Globus pallidus (tissue), 1 donor: Measurements from ENCODE around the gene KLHL9.
"Not testable (repeated sequence)": the region's sequence is repeated elsewhere in the genome, so short reads cannot be mapped to it uniquely, and the experiment has no call there.

ENCODE experiments used
- DNase-seq: peaks from one replicate; pipeline ENCODE4 v3.0.0-alpha.2; 2015; ENCODE audit warnings: low spot score

Gene KLHL9, protein sequence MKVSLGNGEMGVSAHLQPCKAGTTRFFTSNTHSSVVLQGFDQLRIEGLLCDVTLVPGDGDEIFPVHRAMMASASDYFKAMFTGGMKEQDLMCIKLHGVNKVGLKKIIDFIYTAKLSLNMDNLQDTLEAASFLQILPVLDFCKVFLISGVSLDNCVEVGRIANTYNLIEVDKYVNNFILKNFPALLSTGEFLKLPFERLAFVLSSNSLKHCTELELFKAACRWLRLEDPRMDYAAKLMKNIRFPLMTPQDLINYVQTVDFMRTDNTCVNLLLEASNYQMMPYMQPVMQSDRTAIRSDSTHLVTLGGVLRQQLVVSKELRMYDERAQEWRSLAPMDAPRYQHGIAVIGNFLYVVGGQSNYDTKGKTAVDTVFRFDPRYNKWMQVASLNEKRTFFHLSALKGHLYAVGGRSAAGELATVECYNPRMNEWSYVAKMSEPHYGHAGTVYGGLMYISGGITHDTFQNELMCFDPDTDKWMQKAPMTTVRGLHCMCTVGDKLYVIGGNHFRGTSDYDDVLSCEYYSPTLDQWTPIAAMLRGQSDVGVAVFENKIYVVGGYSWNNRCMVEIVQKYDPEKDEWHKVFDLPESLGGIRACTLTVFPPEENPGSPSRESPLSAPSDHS

DNA sequence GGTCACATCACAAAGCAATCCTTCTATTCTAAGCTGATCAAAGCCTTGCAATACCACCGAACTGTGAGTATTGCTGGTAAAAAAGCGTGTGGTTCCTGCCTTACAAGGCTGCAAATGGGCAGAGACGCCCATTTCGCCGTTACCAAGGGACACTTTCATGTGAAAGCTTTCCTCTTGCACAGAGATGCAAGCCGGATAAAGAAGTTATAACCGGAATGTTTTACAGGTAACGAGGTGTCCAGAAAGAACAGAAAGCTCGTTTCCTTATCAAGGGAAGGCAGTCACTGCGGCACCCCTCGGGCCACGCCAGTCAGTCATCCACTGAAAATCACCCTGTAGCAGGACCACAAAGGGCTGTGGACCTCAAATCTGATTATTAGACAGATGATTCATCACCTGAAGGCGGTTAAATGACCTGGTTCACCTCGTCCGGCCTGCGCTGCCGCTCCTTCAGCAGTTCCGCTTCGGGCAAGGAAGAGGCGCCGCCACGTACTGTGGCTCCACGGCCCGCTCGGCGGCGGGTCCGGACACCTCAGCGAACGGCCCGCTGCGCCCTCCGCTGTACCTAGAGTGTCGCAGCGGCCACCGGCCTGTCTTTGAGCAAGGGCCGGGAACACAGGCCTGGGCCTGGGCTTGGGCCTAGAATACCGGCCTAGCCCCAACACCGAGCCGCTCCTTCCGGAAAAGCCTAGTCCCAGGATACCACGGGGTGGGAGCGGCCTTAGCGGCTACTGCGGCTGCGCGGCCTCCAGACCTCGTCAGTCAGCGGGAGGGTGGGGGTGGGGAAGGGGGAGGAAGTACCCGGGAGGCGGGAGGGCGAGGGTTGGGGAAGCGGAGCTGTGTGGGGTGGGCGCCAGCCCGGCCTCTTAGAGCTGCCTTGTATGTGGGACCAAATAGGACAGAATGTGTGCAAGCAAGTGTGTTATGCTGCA, at the start of gene KLHL9:
Gene KLHL9, minus strand, starts transcription at position 704 of the 932 bp plus-strand sequence. Its CDS starts 545 bp downstream, at position 159.
- peak; percentile 95 for DNase-seq

DNA sequence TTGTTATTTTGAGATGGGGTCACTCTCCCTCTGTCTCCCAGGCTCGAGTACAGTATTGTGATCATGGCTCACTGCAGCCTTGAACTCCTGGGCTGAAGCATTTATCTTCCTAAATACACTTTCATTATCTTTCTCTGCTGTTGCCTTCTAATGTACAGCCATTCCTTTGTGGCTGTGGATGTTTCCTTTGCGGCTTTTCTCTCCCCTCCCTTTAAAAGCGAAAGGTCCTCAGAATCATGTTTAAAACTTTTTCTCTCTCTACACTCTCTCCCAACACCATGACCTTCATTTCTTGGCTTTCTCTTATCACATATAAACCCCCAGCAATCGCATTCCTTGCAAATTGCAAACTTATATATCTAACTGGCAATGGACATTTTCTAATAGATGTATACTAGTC, 48.4 kb upstream of the KLHL9 start:
- no peak for DNase-seq

DNA sequence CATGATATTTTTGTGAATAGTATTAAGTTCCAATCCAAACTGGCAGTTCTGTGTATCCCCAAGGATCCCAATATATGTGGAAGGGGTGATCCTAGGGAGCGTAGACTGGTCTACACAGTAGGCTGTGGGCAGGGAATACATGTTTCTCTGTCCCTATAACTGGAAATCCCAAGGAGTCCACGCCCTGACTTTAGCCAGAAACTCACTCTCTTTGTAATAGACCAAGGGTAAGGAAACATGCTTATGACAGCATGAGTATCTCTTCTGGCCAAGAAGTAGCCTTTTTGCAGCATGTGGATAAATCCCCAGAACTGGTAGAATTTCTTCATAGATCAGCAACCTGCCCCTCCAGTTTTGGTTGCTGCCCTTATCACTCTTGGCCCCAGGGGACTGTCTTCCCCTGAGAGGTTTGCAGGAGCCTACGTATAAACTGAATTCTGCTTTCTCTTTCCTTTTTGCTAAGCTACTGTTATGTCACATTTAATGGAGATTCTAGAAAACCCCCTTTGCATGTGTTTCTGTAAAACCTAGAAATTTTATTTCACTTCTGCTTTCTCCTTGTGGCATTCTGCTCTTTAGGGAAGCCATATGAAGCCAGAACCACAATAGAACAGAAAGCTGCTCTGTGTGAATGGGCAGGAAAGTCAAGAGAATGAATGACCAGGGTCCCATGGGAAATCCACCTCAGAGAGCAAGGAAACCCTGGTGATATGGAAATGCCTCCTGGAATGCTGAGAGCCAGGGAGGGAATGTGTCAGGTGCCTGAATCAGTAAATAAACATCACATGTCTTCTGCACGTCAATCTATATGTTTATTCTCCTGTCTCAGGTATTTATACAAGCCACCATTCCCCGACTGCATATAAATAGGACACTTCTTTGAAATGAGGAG, 46.5 kb upstream of the KLHL9 start:
- DNase-seq, result no peak

DNA sequence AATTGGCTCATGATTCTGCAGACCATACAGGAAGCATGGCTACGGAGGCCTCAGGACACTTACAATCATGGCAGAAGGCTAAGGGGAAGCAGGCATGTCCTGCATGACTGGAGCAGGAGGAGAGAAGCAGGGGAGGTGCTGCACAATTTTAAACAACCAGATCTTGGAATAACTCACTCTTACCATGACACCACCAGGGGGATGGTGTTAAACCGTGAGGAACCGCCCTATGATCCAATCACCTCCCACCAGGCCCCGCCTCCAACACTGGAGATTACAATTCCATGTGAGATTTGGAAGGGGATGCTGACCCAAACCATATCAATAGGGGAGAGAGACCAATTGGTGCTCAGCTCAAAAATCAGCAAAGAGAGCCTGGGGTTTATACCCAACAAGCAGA, 36.3 kb upstream of the KLHL9 start:
- not testable (repeated sequence) for DNase-seq

DNA sequence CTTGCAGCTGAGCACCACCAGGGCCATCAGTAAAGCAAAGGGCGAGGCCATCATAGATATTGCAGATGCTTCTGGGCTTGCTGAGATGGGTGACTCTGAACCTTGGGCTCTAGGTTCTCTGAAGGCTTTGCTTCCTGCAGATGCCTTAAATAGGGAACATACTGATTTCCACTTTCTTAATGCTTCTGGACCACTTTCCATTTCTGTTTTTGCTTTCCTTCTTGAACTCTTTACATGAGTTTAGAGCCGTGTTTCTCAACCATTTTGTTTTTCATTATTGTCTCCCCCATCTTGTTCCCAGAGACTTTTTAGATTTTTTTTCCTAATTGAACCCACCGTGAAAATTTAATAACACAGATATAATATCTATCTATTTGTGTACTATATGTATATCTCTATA, 32.8 kb upstream of the KLHL9 start, which contains the start of gene IFNA13:
Gene IFNA13, minus strand, starts transcription at position 101 of the 400 bp plus-strand sequence. Its CDS starts 47 bp downstream, at position 54.
- DNase-seq, result no peak

DNA sequence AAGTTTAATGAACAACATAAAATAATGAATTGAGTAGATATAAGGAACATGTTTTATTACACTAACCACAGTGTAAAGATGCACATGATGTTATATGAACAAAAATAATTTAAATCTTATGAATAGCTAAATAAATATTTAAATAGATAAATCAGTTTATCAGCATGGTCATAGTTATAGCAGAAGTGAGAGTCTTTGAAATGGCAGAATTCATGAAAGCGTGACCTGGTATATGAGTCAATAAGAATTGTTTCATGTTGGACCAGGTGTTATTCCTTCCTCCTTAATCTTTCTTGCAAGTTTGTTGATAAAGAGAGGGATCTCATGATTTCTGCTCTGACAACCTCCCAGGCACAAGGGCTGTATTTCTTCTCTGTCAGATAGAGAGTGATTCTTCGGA, 32.0 kb upstream of the KLHL9 start:
- not testable (repeated sequence) for DNase-seq

DNA sequence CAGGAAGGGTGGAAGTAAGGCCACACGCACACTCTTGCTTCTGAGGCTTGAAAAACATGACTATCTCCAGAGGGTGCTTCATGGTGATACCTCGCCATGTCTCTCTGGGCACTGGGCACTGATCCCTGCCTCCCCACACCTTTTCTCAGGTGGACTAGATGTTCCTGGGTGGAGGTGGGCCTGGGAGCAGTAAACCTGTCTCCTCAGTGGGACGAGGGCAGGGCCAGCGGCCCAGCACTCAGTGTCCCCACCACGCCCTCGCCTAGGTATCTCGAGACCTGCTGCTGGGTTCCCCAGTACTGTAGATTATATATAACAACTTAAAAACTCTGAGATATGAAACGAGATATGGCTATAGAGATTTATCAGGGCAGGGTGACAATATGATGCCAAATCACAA, 27.1 kb upstream of the KLHL9 start:
- no peak for DNase-seq

DNA sequence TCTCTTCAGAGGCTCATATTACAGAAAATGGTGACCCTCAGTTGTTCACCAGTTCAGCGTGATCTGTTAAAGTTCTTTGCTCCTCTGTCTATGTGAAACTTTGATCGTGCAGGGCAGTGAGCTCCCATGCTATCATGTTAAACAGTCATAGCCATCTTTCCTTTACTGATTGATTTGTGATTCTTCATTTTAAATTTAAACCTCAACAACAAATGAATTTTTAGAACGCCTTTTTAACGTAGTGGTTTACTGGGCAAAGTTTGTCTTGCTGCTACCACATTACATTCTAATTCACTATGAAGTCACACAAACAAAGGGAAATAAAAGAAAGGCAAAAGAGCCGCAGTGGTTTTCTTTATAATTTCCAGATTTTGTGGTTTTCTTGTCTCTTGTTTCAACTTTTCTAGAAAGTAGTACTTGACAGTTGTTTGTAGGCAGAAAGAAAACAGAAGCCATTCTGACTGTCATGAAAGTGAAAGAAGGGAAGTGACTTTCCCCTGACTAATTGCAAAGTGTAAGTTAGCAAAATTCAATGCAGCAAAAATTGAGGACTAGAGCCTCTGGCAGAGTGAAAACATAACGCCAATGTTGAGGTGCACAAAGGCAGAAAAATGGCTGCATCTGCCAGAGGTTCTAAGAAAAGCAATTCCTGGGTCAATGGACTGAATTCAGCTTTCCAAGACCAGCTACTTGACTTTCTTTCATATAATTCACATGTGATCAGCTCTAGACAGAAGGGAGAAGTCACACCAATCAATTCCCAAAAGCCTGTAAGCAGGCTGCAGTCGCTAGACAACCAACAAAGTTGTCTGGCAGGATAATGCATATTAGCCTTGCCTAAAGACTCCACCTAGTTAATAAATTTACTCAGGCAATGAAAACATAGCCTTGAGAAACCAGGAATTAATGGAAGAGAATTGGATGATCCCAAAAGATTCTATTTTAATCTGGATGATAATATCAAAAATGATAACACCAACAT, 22.6 kb upstream of the KLHL9 start:
- DNase-seq, result no peak

DNA sequence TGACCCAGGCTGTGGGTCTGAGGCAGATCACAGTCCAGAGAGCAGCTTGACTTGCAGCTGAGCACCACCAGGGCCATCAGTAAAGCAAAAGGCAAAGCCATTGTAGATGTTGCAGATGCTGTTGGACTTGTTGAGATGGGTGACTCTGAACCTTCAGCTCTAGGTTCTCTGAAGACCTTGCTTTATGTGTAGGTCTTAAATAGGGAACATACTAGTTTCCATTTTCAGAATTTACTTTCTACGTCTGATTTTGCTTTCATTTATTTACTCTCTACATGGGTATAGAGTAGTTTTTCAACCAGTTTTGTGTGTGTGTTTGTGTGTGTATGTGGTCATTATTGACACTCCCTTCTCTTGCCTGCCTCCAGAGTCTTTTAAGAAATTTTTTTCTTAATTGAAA, 15.6 kb upstream of the KLHL9 start, which contains the start of gene IFNA6:
Gene IFNA6, minus strand, starts transcription at position 101 of the 400 bp plus-strand sequence. Its CDS starts 0 bp downstream, at position 101.
- no peak for DNase-seq

DNA sequence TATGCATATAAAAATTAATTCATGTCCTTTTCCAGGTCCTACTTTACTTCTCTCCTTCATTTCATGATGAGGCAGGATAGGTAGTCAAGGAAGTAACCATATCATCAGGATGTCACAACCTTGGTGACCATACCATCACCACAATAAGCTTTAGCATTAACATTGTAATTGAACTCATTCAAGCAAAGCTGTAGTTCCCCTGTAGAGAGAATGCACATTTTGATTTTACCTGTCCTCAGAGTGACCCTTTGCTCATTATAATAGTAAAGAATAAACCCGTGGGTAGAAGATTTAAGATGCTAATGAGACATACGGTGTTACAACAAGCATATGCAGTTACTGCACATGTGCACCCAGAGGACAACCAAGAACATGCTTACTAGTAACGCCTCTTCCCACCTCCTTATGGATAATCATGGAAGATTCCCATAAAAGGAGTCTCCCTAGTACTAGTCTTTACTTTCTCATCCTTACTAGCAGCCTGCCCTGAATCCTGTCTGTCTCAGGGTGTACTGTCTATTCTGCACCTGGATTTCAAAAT, 13.3 kb upstream of the KLHL9 start:
- no peak for DNase-seq

DNA sequence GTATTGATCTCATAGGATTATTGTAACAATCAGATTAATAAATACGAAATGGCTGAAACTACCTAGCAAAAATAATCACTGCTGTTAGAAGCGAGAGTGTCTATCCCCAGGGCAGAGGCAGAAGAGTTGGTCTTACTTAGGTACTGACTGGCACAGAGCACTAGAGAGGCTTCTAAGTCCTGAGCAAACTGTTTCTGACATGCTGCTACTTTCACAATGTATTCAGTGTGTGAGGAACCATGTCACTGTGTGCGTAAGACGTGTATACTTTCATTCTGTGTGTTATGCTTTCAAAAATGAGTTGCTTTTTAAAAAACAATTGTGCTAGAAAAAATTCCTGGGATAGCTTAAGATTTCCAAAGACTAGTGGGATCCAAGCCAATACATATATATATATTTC, 5.5 kb upstream of the KLHL9 start:
- DNase-seq, result no peak

DNA sequence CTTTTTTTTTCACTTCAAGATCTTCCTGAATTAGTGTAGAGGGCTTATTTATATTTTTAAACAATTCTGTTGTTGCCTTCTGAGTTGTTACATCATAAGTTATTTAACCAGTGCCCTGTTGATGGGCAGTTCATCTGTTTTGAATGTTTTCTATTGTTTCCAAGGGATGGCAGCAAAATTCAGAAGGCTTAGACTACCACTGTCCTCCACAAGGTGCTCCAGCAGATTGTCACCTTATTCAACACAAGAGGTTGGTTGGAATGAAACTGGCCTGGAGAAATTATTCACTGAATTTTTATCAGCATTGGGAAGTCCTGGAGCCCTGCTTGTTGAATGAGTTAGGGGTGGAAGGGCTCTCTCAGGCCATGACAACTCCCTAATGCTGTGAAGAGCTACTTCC, 1.3 kb upstream of the KLHL9 start:
- peak; percentile 29 for DNase-seq

DNA sequence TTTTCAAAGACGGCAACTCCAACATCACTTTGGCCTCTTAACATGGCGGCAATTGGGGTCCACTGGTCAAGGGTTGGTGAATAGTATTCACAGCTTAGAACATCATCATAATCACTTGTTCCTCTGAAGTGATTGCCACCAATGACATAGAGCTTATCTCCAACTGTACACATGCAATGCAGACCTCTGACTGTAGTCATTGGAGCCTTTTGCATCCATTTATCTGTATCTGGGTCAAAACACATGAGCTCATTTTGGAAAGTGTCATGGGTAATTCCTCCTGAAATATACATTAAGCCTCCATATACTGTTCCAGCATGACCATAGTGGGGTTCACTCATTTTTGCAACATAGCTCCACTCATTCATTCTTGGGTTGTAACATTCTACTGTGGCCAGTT, 2.0 kb downstream of the KLHL9 start:
- no peak for DNase-seq

DNA sequence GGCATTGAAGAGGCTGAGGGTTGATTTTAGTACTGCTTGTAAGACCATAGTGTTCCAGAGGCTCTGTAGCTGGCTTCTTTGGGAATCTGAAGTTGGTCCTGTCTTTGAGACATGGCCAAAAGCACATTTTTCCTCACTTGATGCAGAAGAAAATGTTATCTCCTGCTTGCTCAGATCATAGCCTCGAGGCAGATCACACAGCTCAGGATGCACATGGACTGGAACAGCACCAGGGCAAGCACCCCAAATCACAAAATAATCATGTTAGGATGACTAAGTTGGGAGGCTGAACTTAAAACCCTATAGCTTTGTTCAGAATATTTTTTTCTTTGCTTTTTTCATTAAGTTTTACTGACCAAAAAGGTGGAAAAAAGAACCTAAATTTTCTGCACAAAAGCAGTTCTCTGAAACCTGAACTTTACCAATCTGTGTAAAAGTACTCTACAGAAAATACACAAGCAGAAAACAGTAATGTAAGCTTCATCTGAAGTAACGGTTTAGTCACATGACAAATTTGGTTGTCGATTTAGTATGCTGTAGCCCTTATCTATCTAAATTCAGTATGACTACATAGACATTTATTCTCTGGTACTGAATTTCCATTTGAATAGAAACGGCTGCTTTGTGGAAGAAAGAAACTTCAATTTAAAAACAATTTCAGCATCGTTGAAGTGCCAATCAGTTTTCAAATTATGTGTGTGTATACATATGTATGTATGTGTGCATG, 3.4 kb downstream of the KLHL9 start:
- no peak for DNase-seq

DNA sequence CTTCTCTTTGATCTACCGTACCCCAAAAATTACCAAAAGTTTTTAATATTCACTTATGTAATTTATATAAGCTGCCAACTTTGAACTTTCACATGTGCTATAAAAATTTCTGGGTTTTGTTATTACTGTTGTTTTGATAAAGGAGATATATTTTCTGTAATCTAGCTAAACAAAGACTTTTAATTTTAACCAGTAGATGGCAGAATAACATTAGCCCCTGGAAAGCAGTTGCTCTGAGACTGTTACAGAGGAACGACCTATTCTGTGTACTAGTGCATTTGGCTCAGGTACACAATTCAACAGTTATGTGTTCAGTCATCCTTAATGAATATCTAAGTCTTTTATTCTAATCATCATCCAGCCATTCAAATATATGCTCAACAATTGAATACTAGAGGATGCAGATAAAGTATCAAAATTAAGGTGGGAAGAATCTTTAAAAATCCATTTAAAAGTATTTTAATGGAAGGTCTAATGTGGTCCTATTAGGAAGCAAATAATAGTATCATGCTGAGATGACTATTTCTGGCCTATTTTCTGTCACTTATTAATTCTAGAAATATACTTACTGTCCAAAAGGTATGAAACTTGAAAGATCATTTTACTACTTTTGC, 8.6 kb downstream of the KLHL9 start:
- peak; percentile 62 for DNase-seq

DNA sequence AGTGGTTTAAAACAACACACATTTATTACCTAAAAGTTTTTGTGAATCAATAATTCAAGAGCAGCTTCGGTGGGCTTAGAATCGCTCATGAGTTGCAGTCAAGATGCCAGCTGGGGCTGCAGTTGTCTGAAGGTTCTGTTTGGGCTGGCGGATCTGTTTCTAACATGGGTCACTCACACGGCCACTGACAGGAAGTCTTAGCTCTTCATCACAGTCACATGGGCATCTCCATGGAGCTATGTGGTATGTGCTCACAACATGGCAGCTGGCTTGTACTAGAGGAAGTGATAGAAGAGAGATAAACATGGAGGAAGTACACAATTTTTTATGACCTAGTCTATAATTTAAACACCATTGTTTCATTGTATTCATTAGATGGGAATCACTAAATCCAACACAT, 11.2 kb downstream of the KLHL9 start:
- DNase-seq, result no peak

DNA sequence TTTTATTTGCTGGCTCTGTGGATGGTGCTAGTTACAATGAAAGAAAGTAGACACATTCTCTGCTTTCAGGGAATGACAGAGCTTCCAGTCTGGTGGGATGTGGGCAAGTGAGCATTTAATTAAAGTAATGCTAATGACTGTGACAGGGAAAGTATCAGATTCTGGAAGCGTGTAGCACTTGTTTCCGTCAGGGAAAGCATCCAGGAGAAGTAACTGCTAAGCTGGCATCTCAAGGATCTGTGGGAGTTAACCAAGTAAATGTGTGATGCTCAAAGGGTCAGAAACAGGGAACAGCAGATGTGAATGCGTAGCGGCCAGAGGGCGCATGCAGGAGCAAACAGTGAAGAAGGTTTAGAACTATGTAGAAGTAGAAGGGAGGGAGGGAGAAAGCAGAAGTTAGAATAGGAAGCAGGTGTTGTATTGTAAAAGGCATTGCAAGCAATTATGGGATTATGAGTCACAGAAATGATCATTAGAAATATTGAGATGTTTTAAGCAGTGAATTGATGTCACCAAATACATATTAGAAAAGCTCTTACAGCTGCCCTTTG, 12.2 kb downstream of the KLHL9 start:
- DNase-seq, result no peak

DNA sequence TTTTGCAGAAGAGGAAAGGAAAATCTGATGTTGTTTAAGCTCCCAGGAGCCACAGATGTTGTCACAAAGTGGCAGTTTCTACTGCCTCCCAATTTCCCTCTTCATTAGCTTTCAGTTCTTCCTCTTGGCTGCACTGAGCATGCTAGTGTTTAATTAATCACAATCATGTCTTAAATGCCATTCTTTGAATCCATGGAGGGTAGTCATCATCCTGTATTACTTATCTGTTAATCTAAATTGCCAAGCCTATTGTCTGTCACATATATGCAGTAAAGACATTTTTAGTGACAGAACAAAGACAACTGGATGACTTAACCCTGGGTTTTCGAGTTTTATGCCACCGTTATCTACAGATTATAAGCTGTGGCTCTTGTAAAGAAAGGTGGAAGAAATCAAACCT, 14.7 kb downstream of the KLHL9 start:
- no peak for DNase-seq
